Fibroblast of the aortic adventitia (primary cell): ENCODE measurements around the gene TANC1. TPM values are rescaled to one million over a fixed set of nuclear protein-coding genes. Genes with fewer than 3 reads are reported as not detected.

Experiments
- DNase-seq: peaks from one replicate; pipeline ENCODE4 v3.0.0-alpha.2; 2010; ENCODE audit warnings: low read depth
- H3K4me3 ChIP-seq: 2 replicates; pipeline ENCODE4 v1.5.1; 2011; ENCODE audit warnings: low read depth, mild to moderate bottlenecking, control low read depth, low read length, moderate library complexity
- CTCF ChIP-seq: IDR thresholded peaks from 2 replicates; pipeline ENCODE4 v1.5.1; 2011; ENCODE audit warnings: mild to moderate bottlenecking, low read length, control low read depth, inconsistent platforms; ENCODE audit not compliant: insufficient read depth
- total RNA-seq: library from RNA; depleted of rRNA; stranded (reverse); fragments of >200 nt; gene quantifications from 2 replicates; pipeline ENCODE4 v1.2.3, GENCODE V29; 2012; ENCODE audit warnings: low replicate concordance

TANC1 gene
- total RNA-seq, 1 donor, result 11.9 TPM

DNA sequence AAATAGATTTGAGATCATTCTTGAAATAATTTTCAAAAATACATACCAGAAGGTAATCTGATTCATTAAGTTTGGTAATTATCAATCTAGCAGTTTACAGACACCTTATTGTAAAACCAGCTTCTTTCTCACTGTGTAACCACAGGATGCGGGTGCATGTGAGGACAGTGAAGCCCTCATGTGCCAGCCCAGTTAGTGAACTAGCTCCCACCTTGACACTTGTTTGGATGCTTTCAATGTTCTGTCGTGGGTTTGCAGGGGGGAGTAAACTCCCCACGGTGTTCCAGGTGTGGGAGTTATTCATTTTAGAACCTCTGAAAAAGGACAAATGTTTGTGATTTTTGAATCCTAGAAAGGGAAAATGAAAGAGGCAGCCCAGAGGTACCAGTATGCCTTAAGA, 259.0 kb downstream of the TANC1 start:
- no peak for DNase-seq
- TF ChIP-seq CTCF, result no peak
- H3K4me3 ChIP-seq, result no peak overlapping the region

DNA sequence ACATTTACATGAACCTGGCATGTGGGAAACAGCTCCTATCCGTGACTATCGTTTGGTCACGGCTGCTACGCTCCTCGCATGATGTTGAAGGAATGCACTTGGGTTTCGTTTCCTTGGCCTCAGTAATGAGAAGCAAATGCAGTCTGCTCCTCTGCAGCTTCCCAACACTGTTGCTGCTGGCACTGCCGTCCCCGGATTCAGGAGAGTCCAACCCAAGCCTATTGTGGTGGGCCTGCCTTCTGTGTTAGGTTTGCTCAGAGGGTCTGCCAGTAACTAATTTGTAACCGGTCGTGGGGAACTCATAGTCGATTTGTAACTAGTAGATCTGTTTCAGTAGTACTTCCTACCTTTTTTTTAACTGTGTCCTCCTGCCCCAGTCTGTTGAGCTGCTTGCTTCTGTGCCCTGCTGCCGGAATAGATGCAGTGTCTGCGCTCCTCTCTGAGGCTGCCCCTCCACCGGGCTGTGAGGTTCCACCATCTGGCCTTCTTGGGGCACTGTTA, 259.7 kb downstream of the TANC1 start:
- no peak for TF ChIP-seq CTCF
- DNase-seq, result peak; percentile 64
- no peak overlapping the region for H3K4me3 ChIP-seq

GRCh38 chr2:159229476-159230144, 261.2 kb downstream of the TANC1 start:
- no peak overlapping the region for H3K4me3 ChIP-seq
- DNase-seq, result no peak
- TF ChIP-seq CTCF, result no peak

- TF ChIP-seq CTCF, result no peak
- DNase-seq, result no peak
- no peak overlapping the region for H3K4me3 ChIP-seq
Measured at GRCh38 chr2:159230145-159230877, 261.9 kb downstream of the TANC1 start.

GRCh38 chr2:159232456-159233170, 264.2 kb downstream of the TANC1 start:
- peak; percentile 13 for DNase-seq

More at GRCh38 chr2:159232456-159233170, 264.2 kb downstream of the TANC1 start:
- H3K4me3 ChIP-seq, result no peak overlapping the region
- no peak for TF ChIP-seq CTCF
